ENCODE results near the gene TMEM238. TPM values are rescaled to one million over a fixed set of nuclear protein-coding genes. Genes with fewer than 3 reads are reported as not detected.

TMEM238 gene
- total and polyA plus RNA-seq, 9 of the 15 experiments (the other 6 are each of a cell fraction or from before 2014, with no cell fraction given) = 0.18 to 5.1 (median 1.3) TPM; not detected in 4

GRCh38 chr19:55384131-55384919 lies at the start of gene TMEM238 (continued):
- peak; percentile 59; the same call in 1 of the 2 replicates for TF ChIP-seq ZNF589 (CRISPR knock-in tag; IDR thresholded peaks at IDR 0.05; ENCODE audit: low read depth)
- TF ChIP-seq NFRKB (IDR thresholded peaks at IDR 0.05; ENCODE audit: low read depth) = peak; percentile 59; the same call in 1 of the 2 replicates
- TF ChIP-seq CAMTA2 (CRISPR knock-in tag; conservative IDR thresholded peaks at IDR 0.05) = no peak
- no peak for TF ChIP-seq ZNF318 (IDR thresholded peaks at IDR 0.05; ENCODE audit: borderline replicate concordance in 1 of 2, low read depth in 1 of 2)
- TF ChIP-seq SIRT6 (IDR thresholded peaks at IDR 0.05; ENCODE audit: low read depth, low read length) = no peak
- no peak; the same call in 1 of the 2 replicates for TF ChIP-seq LCOR (CRISPR knock-in tag; IDR thresholded peaks at IDR 0.05)
- no peak for TF ChIP-seq KLF6 (CRISPR knock-in tag; IDR thresholded peaks at IDR 0.05; ENCODE audit: borderline replicate concordance)
- no peak for TF ChIP-seq RAD21 (CRISPR knock-in tag; conservative IDR thresholded peaks at IDR 0.05 in 1 of 2, IDR thresholded peaks at IDR 0.05 in 1 of 2)
- TF ChIP-seq HNRNPLL (IDR thresholded peaks at IDR 0.05; ENCODE audit: low read depth, low read length, poor library complexity, severe bottlenecking) = no peak
- no peak for TF ChIP-seq ZZZ3 (IDR thresholded peaks at IDR 0.05)
- no peak for TF ChIP-seq NFIC (IDR thresholded peaks at IDR 0.05)
- TF ChIP-seq SMARCA5 (IDR thresholded peaks at IDR 0.05) = no peak
- no peak for TF ChIP-seq HINFP (tag; conservative IDR thresholded peaks at IDR 0.05; ENCODE audit: low read depth)
- TF ChIP-seq ZBTB7A (IDR thresholded peaks at IDR 0.05; ENCODE audit: borderline replicate concordance, control insufficient read depth, low read depth, low read length) = no peak
- no peak for TF ChIP-seq TCFL5 (CRISPR knock-in tag; conservative IDR thresholded peaks at IDR 0.05)
- no peak for TF ChIP-seq NFE2L1 (tag; IDR thresholded peaks at IDR 0.05; ENCODE audit: borderline replicate concordance, low read depth)
- TF ChIP-seq KLF13 (tag; IDR thresholded peaks at IDR 0.05; ENCODE audit: borderline replicate concordance, low read depth) = no peak

All from K562 (cell line).